HG03521 (cell line): ENCODE results near the gene MIEF1.

Experiments
- ATAC-seq: cut with Tn5 transposase; IDR thresholded peaks from one replicate; pipeline ENCODE4 v1.9.1; 2021; ENCODE audit warnings: mild to moderate bottlenecking, moderate library complexity; ENCODE audit not compliant: unreplicated experiment

The MIEF1 gene

DNA sequence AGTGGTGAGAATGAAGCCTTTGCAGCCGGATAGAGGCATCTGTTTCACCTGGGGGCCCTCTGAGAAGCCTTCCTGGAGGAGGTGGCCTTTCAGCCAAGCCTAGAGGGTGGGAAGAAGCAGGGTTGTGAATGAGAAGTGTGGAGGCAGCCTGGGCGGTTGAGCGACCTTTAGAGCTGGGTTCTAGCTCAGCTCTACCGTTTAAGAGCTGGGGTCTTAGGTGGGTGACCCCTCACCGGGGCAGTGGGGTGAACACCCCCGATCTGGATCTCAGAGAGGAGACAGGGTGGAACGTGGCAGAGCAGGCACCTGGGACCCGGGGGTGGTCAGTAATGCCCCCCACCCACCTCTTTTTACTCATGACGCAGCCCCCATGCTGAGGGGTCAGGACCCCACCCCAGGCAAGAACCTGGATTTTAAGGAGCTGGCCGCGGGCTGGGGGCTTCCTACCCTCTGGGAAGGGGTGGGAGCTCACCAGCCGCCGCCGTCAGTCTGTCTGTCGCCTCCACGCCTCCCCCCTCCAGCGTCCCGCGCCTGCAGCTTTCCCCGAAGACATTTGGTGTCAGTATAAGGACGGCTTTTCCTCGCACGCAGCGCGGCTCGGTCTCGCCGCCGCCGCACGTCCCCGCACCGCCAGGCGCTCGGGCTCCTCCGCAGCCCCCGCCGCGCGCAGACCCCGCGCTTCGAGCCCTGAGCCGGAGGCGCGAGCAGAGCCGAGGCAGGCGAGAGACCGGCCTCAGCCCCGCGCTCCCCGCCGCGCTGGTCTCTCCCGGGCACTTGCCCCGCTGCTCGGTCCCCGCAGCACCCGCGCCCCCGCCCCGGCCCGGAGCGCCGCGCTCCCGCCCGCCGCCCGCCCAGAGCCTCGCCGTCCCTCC lies 55.1 kb downstream of the MIEF1 start:
- no peak for ATAC-seq

DNA sequence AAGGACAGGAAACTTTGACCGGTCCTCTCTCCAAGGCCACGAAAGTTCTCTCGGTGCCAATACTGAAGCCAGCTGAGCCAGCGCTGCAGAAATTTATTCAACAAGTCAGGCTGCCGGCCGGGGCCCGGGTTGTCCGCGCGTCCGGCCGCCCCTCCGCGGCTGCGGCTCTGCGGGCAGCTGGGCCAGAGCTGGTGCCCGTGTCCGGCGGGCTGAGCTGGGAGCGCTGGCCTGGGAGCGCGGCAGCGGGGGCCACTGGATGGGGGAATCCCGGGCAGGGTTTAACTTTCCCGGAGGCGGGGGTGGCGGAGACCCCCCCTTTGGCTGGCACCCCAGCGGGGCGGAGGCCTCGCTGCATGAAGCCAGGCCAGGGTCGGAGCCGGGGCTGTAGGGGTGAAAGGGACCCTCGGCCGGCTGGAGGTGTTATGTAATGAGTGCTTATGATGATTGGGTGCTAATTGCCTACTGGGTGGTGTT lies 56.2 kb downstream of the MIEF1 start:
- no peak for ATAC-seq

DNA sequence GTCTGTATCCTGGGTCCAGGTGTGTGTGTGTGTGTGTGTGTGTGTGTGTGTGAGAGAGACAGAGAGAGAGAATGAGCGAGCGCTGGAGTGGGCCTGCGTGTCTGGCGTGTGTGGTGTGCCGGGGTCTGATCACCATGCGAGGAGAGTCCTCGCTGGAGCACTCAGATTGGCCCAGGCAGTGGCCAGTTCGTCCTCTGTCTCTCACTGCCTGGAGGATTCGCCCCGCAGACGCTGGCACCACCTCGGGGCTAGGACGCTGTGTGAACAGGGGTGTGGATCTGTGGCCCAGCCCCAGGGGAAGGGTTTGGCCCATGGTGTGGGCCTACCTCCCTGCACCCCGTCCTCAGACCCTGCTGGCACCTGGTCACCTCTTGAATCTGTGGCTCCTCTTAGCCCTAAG lies 56.9 kb downstream of the MIEF1 start:
- no peak for ATAC-seq

DNA sequence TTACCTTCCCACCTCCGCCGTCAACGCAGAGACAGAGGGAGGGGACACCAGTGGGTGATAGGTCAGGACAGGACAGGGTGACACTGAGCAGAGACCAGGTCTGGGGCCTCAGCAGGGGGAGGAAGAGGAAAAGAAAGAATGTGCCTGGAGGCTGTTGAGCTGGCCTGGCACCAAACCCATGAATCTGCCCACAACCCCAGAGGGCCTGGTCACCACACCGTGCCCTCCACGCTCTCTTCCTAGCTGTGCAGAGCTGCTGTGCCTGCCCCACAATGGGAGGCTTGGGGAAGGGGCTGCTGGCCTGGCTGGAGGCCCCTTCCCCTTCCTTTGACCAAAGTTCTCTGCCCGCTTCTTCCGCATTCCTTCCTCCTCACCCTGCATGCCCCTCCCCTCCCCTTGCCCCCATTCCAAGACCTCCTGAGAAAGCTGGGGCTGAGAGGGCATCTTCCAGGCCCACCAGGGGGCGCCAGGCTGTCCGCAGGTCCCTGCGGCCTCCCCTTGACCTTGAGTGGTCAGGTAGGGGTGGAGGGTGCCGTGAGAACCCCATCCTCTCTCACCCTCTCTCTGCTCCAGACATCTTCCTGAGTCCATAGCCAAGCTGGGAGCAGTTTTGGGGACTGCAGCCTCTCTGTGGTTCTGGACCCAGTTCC lies 57.5 kb downstream of the MIEF1 start:
- no peak for ATAC-seq

DNA sequence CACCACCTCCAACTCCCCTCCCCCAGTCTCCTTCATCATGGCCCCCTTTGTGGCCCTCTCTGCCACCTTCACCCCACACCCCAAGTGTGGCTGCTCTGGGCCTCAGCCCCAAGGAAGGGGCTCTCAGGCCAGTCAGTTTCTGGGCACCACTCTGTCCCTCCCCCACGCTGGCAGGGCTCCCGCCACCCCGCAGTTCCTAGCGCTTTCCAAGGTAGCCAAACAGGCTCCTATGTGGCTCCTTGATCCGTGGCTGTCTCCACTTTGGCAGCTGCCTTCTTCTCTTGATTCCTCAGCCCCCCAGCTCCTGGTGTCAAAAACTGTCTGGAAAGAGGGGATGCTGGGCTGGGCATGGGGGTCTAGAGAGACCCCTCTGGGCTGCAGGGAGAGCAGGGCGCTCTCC lies 58.0 kb downstream of the MIEF1 start:
- no peak for ATAC-seq

DNA sequence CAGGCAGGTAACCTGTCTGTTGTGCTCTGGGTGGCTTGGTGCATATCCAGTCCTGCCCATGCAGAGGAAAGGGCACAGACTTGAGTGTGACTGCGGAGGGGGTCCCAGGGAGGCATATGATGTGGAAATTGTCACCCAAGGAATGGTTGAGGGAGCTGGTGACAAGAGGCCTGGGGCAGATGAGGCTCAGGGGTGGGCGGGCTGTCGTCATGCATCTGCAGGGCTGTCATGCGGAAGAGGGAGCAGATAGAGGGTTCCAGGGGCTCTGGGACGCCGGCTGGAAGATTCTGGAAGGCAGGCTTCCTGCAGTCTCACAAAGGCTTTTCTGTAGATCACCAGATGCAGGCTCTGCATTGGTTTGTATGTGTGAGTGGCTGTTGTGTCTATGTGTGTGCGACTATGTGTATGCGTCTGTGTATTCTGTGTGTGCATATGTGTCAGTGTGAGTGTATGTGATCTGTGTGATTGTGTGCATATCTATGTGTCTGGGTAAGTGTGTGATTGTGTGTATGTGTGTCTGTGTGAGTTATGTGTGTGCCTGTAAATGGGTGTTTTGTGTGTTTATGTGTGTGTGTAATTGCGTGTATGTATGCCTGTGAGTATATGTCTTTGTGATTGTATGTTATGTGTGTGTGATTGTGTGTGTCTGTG lies 60.9 kb downstream of the MIEF1 start:
- ATAC-seq, result no peak

DNA sequence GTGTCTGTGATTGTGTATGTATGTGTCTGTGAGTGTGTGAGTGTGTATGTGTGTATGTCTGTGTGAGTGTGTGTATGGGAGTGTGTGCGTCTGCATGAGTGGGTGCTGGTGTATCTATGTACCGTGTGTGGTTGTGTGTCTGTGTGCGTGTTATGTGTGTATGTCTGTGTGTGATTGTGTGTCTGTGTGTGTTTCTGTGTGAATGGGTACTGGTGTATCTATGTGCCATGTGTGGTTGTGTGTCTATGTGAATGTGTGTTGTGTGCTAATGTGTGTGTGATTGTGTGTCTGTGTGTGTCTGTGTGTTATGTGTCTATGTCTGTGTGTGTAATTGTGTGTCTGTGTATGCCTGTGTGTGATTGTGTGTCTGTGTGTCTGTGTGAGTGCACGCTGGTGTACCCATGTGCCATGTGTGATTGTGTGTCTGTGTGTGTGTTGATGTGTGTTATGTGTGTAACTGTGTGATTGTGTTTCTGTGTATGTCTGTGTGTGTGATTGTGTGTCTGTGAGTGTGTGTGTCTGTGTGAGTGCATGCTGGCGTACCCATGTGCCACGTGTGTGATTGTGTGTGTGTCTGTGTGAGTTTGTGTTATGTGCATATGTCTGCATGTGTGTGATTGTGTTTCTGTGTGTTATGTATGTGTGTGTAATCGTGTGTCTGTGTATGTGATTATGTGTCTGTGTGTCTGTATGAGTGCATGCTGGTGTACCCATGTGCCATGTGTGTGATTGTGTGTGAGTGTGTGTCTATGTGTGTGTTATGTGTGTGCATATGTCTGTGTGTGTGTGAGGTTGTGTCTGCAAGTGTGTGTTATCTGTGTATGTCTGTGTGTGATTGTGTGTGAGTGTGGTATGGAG lies 61.7 kb downstream of the MIEF1 start:
- no peak for ATAC-seq

DNA sequence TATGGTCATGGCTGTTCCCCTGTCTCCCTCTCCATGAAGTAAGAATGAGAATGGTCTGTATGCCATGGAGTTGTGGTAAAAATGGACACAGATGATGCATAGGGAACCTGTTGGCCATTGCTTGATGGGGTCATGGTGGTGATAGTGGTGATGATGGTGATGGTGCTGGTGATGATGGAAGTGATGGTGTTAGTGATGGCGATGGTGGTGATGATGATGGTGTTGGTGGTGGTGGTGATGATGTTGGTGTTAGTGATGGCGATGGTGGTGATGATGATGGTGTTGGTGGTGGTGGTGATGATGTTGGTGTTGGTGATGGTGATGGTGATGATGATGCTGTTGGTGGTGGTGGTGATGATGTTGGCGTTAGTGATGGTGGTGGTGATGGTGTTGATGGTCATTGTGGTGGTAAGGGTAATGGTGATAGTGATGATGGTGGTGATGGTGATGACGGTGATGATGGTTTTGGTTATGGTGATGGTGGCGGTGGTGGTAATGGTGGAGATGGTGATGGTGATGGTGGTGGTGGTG lies 63.4 kb downstream of the MIEF1 start:
- ATAC-seq, result no peak

DNA sequence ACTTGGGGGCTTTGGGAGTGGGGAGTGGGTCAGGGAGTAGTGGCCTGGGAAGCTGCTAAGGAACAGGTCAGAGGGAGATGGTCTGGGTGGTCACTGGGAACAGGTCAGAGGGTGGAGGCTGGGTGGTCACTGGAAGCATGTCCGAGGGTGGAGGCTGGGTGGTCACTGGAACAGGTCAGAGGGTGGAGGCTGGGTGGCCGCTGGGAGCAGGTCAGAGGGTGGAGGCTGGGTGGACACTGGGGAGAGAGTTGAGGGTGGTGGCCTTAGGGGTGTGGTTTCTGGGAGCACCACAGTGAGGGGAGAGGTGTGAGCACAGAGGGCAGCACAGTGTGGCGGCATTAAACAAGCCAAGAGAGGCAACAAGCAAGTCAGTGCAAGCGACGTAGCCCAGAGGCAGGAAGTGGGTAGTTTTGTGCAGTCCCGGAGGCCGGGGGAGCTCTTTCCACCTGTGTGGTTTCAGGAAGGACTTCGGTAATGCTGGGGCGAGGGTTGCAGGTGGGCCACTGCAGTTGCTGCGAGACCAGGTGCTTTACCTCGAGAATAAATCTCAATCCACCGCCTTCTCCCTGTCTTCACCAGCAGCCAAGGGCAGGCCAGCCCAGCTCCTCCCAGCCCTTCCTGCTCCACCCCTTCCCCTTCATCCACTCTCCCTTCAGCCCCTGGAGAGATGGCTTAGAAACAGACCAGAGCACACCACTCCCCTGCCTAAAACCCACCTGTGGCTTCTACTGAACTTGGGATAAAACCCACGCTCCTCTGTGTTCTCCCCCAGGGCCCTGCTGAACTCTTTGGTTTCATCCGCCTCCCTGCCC lies 65.3 kb downstream of the MIEF1 start:
- ATAC-seq, result no peak
